SK-N-SH (cell line): Measurements from ENCODE around the gene TRPV2. TPM values are rescaled to one million over a fixed set of nuclear protein-coding genes. Genes with fewer than 3 reads are reported as not detected.
"Not testable (repeated sequence)": the region's sequence is repeated elsewhere in the genome, so short reads cannot be mapped to it uniquely, and the experiment has no call there.

Source experiments
- CTCF ChIA-PET: fragments of 300-600, 350-600 bp; formaldehyde crosslinking; extraction: SDS; loops from one replicate; lab custom pipeline; 2021; lab: Yijun Ruan, JAX
- POLR2A ChIA-PET: fragments of 350-600 bp; sonication (Branson Sonifier 250); formaldehyde crosslinking; extraction: SDS; loops from one replicate; lab custom pipeline; 2020; ENCODE audit warnings: antibody characterized with exemption, inconsistent platforms; lab: Yijun Ruan, JAX
- DNase-seq: peaks from one replicate; pipeline ENCODE4 v3.0.0; 2012
- H2AFZ ChIP-seq: fragments of 200-600 bp; sonication (generic); 2 replicates; pipeline ENCODE4 v1.8.1; 2016; ENCODE audit warnings: antibody characterized with exemption, mild to moderate bottlenecking, low read depth
- H3F3A ChIP-seq: fragments of 200-600 bp; sonication (generic); replicated peaks from 2 replicates; pipeline ENCODE3; 2016; ENCODE audit warnings: antibody characterized with exemption, mild to moderate bottlenecking; ENCODE audit not compliant: insufficient read depth
- H3K27ac ChIP-seq, 2 experiments: fragments of 200-500 bp in 1 of 2; fragments of 200-600 bp in 1 of 2; sonication (Bioruptor generic) in 1 of 2; sonication (generic), shearing (Covaris generic) in 1 of 2; 2 replicates each; pipeline versions ENCODE4 v1.5.1 to v1.6.1; 2014 to 2016; ENCODE audit warnings: low read depth in 2 of 2, inconsistent platforms in 1 of 2, low read length in 1 of 2, mild to moderate bottlenecking in 1 of 2, mixed read lengths in 1 of 2
- H3K27me3 ChIP-seq: fragments of 200-600 bp; sonication (generic), shearing (Covaris generic); 2 replicates; pipeline ENCODE4 v1.6.1; 2016; ENCODE audit warnings: mixed run types; ENCODE audit not compliant: insufficient read depth
- H3K36me3 ChIP-seq, 2 experiments: fragments of 200-500 bp in 1 of 2; fragments of 200-600 bp in 1 of 2; sonication (Bioruptor generic) in 1 of 2; sonication (generic) in 1 of 2; replicated peaks in 1 of 2; 2 replicates each; pipeline versions ENCODE3 to v1.5.1; 2014 to 2016; ENCODE audit warnings: low read length in 1 of 2, mild to moderate bottlenecking in 1 of 2; ENCODE audit not compliant: insufficient read depth in 2 of 2, control insufficient read depth in 1 of 2
- H3K4me1 ChIP-seq, 2 experiments: fragments of 200-500 bp in 1 of 2; fragments of 200-600 bp in 1 of 2; sonication (Bioruptor generic) in 1 of 2; sonication (generic), shearing (Covaris generic) in 1 of 2; 2 replicates each; pipeline versions ENCODE4 v1.5.1 to v1.6.1; 2014 to 2016; ENCODE audit warnings: low read depth in 1 of 2, low read length in 1 of 2, mixed run types in 1 of 2; ENCODE audit not compliant: insufficient read depth in 2 of 2, control insufficient read depth in 1 of 2
- H3K4me2 ChIP-seq: fragments of 200-600 bp; sonication (generic), shearing (Covaris generic); 2 replicates; pipeline ENCODE4 v1.6.1; 2017; ENCODE audit warnings: mixed run types
- H3K4me3 ChIP-seq, 2 experiments: fragments of 200-500 bp in 1 of 2; fragments of 200-600 bp in 1 of 2; sonication (Bioruptor generic) in 1 of 2; sonication (generic), shearing (Covaris generic) in 1 of 2; 2 replicates each; pipeline versions ENCODE4 v1.5.1 to v1.8.1; 2014 to 2016; ENCODE audit warnings: low read depth in 2 of 2, inconsistent platforms in 1 of 2, low read length in 1 of 2, mild to moderate bottlenecking in 1 of 2, mixed read lengths in 1 of 2, moderate library complexity in 1 of 2
- H3K79me2 ChIP-seq: fragments of 200-600 bp; sonication (generic); 2 replicates; pipeline ENCODE4 v1.8.1; 2017; ENCODE audit warnings: mild to moderate bottlenecking; ENCODE audit not compliant: insufficient read depth
- H3K9ac ChIP-seq: fragments of 200-600 bp; sonication (generic); 2 replicates; pipeline ENCODE4 v1.6.1; 2017; ENCODE audit warnings: mixed run types
- H3K9me2 ChIP-seq: fragments of 200-600 bp; sonication (generic); 2 replicates; pipeline ENCODE4 v1.6.1; 2017; ENCODE audit warnings: mixed run types
- H3K9me3 ChIP-seq: fragments of 200-600 bp; sonication (generic); 2 replicates; pipeline ENCODE4 v1.6.1; 2017; ENCODE audit warnings: mixed run types, mild to moderate bottlenecking, moderate library complexity
- H4K20me1 ChIP-seq: fragments of 200-600 bp; sonication (generic); 2 replicates; pipeline ENCODE4 v1.6.1; 2017; ENCODE audit warnings: mild to moderate bottlenecking, mixed run types; ENCODE audit not compliant: insufficient read depth
- MEF2A ChIP-seq: IDR thresholded peaks from 2 replicates; pipeline ENCODE4 v1.4.0; 2012; ENCODE audit warnings: low read depth, borderline replicate concordance
- NFIC ChIP-seq: IDR thresholded peaks from 2 replicates; pipeline ENCODE4 v1.4.0; 2012; ENCODE audit warnings: borderline replicate concordance
- POLR2AphosphoS5 ChIP-seq: IDR thresholded peaks from 2 replicates; pipeline ENCODE4 v1.6.1; 2012; ENCODE audit warnings: low read depth, low read length
- RFX5 ChIP-seq: IDR thresholded peaks from 2 replicates; pipeline ENCODE4 v1.6.1; 2012; ENCODE audit warnings: mild to moderate bottlenecking, improper control_type of control experiment, low read length
- USF1 ChIP-seq: IDR thresholded peaks from 2 replicates; pipeline ENCODE4 v1.4.0; 2012; ENCODE audit warnings: low read depth, borderline replicate concordance
- WGBS: methylation state at CpG from one replicate; pipeline ENCODE4 v1.1.6; 2017; ENCODE audit warnings: low lambda C conversion rate; 5-methylcytosine and 5-hydroxymethylcytosine counted together
- polyA plus RNA-seq, 3 experiments: library from polyadenylated mRNA; depleted of rRNA; stranded (reverse); fragments of >200 nt; gene quantifications; 2 replicates each; pipeline ENCODE4 v1.2.3, GENCODE V29; 2012

The TRPV2 gene
- polyA plus RNA-seq, 1 of the 3 experiments (the other 2 are of a cell fraction) = 11.0 TPM

- no peaks in the 10 kb centered on the region for H3K79me2 ChIP-seq
- CTCF ChIA-PET = interaction anchor here (1.2 kb wide), 1 partner anchor 11 kb away, joined by 3 read pairs; the partner anchor contains the start of gene UBB
- no peak overlapping the region for H2AFZ ChIP-seq
- no peaks in the 10 kb centered on the region for H3K9me3 ChIP-seq
- 97% methylated on average over 12 of the region's 13 CpGs for WGBS
- H3K27ac ChIP-seq = no peak overlapping the region
- H3K4me1 ChIP-seq = peaks cover 0 to 5% of the 10 kb centered on the region in 2 experiments; a peak in 2 of 4 replicates
- H4K20me1 ChIP-seq = no peaks in the 10 kb centered on the region
- no peaks in the 10 kb centered on the region for H3K36me3 ChIP-seq
- no peak overlapping the region for H3K9ac ChIP-seq
- H3K9me2 ChIP-seq = no peaks in the 10 kb centered on the region
- H3F3A ChIP-seq = peaks cover 9% of the 10 kb centered on the region
- H3K4me2 ChIP-seq = no peak overlapping the region
- no peak for DNase-seq
- H3K4me3 ChIP-seq = no peak overlapping the region
- TF ChIP-seq NFIC (no peak), MEF2A (no peak), RFX5 (no peak), POLR2AphosphoS5 (no peak)
- TF ChIP-seq, all 33 proteins: peak for 0
- no peaks in the 10 kb centered on the region for H3K27me3 ChIP-seq
- POLR2A ChIA-PET = no interaction called here
These were observed 23.9 kb upstream of the TRPV2 start for GRCh38 chr17:16391451-16391850.

DNA sequence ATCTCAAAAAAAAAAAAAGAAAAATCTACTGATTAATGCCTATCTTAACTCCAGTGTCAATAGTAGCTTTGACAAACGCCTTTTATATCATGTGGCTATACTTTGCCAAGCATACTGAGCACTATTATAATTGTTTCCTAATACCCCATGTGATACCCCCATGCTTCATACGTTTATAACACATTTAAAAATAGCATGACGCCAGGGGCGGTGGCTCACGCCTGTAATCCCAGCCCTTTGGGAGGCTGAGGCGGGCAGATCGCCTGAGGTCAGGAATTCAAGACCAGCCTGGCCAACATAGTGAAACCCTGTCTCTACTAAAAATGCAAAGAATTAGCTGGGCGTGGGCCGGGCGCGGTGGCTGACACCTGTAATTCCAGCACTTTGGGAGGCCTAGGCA lies 22.9 kb upstream of the TRPV2 start:
- DNase-seq, H3K9me3 ChIP-seq, H3K9me2 ChIP-seq, H4K20me1 ChIP-seq, H3K4me3 ChIP-seq, H3K4me1 ChIP-seq, H3F3A ChIP-seq, H3K27ac ChIP-seq, CTCF ChIA-PET, H3K36me3 ChIP-seq, H3K9ac ChIP-seq, H3K79me2 ChIP-seq, H3K27me3 ChIP-seq, H2AFZ ChIP-seq, H3K4me2 ChIP-seq: not testable (repeated sequence)
- POLR2A ChIA-PET = interaction anchor here (1.6 kb wide), 1 partner anchor 12 kb away, joined by 4 read pairs; the partner anchor contains the start of gene UBB
- 93% methylated on average over 11 of the region's 11 CpGs for WGBS

- WGBS = 74% methylated on average over 4 of the region's 4 CpGs
- POLR2A ChIA-PET = interaction anchor here (0.6 kb wide), 1 partner anchor 43 kb away, joined by 3 read pairs; no protein-coding TSS in a partner anchor
- H3K4me2 ChIP-seq, H3K9ac ChIP-seq, H3K9me3 ChIP-seq, H4K20me1 ChIP-seq, H3F3A ChIP-seq, DNase-seq, H3K4me3 ChIP-seq, H3K79me2 ChIP-seq, H3K27me3 ChIP-seq, H3K9me2 ChIP-seq, H3K36me3 ChIP-seq: not testable (repeated sequence)
- peak overlapping the region in 1 of 2 experiments; percentile 29; a peak in 1 of 4 replicates for H3K27ac ChIP-seq
- H2AFZ ChIP-seq = 0 out of 2 replicates have a peak overlapping the region, but pooled peaks have one; percentile 29
- CTCF ChIA-PET = interaction anchor here (1.5 to 3.0 kb wide), 2 partner anchors 32 to 43 kb away, joined by 4 to 7 read pairs; partner anchors contain the start of gene CENPV
- peak; percentile 15; the same call in 1 of the 2 replicates for TF ChIP-seq USF1
- H3K4me1 ChIP-seq = peaks cover 0 to 12% of the 10 kb centered on the region in 2 experiments; a peak in 2 of 4 replicates
These were observed 19.5 kb upstream of the TRPV2 start for GRCh38 chr17:16395887-16396286.

DNA sequence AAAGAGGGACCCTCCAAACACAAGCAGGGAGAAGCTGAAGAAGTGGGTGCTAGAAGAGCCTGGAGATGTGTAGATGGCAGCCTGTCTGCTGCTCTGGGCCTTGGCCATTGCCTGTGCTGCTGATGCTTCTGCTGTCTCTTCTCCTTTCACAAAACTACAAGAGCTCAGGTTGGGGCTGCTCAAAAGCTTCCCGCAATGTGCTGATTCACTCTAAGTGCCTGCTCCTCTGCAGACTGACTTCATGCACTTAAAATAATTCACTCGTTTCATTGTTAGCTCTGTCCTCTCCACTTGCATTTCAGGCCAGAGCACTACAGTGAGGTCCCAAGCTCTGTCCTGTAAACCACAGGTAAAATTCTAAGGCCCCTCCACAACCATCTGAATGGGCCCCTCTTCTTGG lies 18.7 kb upstream of the TRPV2 start:
- CTCF ChIA-PET = interaction anchor here (1.5 to 3.0 kb wide), 2 partner anchors 33 to 44 kb away, joined by 4 to 7 read pairs; partner anchors contain the start of gene CENPV
- Histone ChIP-seq H3K4me1 (peaks cover 0 to 12% of the 10 kb centered on the region in 2 experiments; a peak in 2 of 4 replicates), H2AFZ (0 out of 2 replicates have a peak overlapping the region, but pooled peaks have one; percentile 29)
- H3K27me3 ChIP-seq, H3K9ac ChIP-seq, POLR2A ChIA-PET, H3F3A ChIP-seq, DNase-seq, H3K79me2 ChIP-seq, H3K4me3 ChIP-seq, H3K36me3 ChIP-seq, H3K9me3 ChIP-seq, H4K20me1 ChIP-seq, H3K9me2 ChIP-seq, H3K4me2 ChIP-seq, H3K27ac ChIP-seq: not testable (repeated sequence)
- WGBS = 93% methylated on average over 2 of the region's 2 CpGs
